HG02885 (cell line): ENCODE results near the gene PRPF40B.

ENCODE experiments used
- ATAC-seq: cut with Tn5 transposase; IDR thresholded peaks from one replicate; pipeline ENCODE4 v1.9.1; 2021; ENCODE audit warnings: mild to moderate bottlenecking; ENCODE audit not compliant: unreplicated experiment, poor library complexity

PRPF40B gene

GRCh38 chr12:49635036-49635435 lies 11.7 kb downstream of the PRPF40B start:
- no peak for ATAC-seq

- ATAC-seq, result no peak
These were observed 12.3 kb downstream of the PRPF40B start for GRCh38 chr12:49635656-49636055.

- ATAC-seq, result no peak
These were observed 13.2 kb downstream of the PRPF40B start for GRCh38 chr12:49636574-49636973.

GRCh38 chr12:49636979-49637755 lies 13.8 kb downstream of the PRPF40B start:
- ATAC-seq, result peak; percentile 57

- ATAC-seq, result no peak
These were observed 18.5 kb downstream of the PRPF40B start for GRCh38 chr12:49641748-49642369.

- no peak for ATAC-seq
These were observed 19.0 kb downstream of the PRPF40B start for GRCh38 chr12:49642370-49642802.

GRCh38 chr12:49643135-49643534 lies 19.8 kb downstream of the PRPF40B start:
- ATAC-seq, result no peak

GRCh38 chr12:49643961-49644619 lies 20.7 kb downstream of the PRPF40B start:
- no peak for ATAC-seq

GRCh38 chr12:49644620-49644994 lies 21.2 kb downstream of the PRPF40B start:
- ATAC-seq, result peak; percentile 43

- ATAC-seq, result no peak
These were observed 22.0 kb downstream of the PRPF40B start for GRCh38 chr12:49645146-49646039.

- ATAC-seq, result no peak
These were observed 23.0 kb downstream of the PRPF40B start for GRCh38 chr12:49646331-49646830.

- ATAC-seq, result no peak
These were observed 23.7 kb downstream of the PRPF40B start for GRCh38 chr12:49646871-49647654.

GRCh38 chr12:49647827-49648711 lies 24.7 kb downstream of the PRPF40B start:
- no peak for ATAC-seq

- no peak for ATAC-seq
These were observed 25.3 kb downstream of the PRPF40B start for GRCh38 chr12:49648712-49649003.

GRCh38 chr12:49649445-49649844 lies 26.1 kb downstream of the PRPF40B start:
- ATAC-seq, result no peak

- ATAC-seq, result no peak
These were observed 26.5 kb downstream of the PRPF40B start for GRCh38 chr12:49649892-49650291.

GRCh38 chr12:49651855-49652254 lies 28.5 kb downstream of the PRPF40B start:
- no peak for ATAC-seq

- no peak for ATAC-seq
These were observed 29.7 kb downstream of the PRPF40B start for GRCh38 chr12:49652921-49653520.
